HEK293 (cell line): ENCODE measurements around the gene CCDC85C.

ENCODE experiments used
- CTCF ChIP-seq: fragments of 450-650 bp; formaldehyde crosslinking; IDR thresholded peaks from 2 replicates; pipeline ENCODE4 v1.5.1; 2016; ENCODE audit warnings: missing biosample characterization, missing genetic modification characterization
- ZNF133 ChIP-seq: fragments of 450-650 bp; formaldehyde crosslinking; IDR thresholded peaks from 2 replicates; pipeline ENCODE4 v1.5.1; 2016; ENCODE audit warnings: missing biosample characterization, missing genetic modification characterization

- no peak for TF ChIP-seq ZNF133
- no peak for TF ChIP-seq CTCF (tag by site-specific recombination)
Observed at GRCh38 chr14:99615497-99616157, 11.6 kb upstream of the CCDC85C start.
